ENCODE results near the gene NDC80.

GRCh38 chr18:2606335-2606734 lies 35.0 kb downstream of the NDC80 start:
- TF ChIP-seq CTCF (IDR thresholded peaks at IDR 0.05) (no peak), POLR2A (IDR thresholded peaks at IDR 0.05) (no peak)

Measured in testis (tissue), 2 donors.